Fibroblast of mammary gland (primary cell): ENCODE results near the gene PTPRN2.

Source experiments
- DNase-seq: peaks from one replicate; pipeline ENCODE4 v3.0.0-alpha.2; 2010; ENCODE audit warnings: low read depth
- H3K4me3 ChIP-seq: 2 replicates; pipeline ENCODE4 v1.5.1; 2011; ENCODE audit warnings: low read depth, mild to moderate bottlenecking, low read length, moderate library complexity; ENCODE audit not compliant: control insufficient read depth
- CTCF ChIP-seq: conservative IDR thresholded peaks from 2 replicates; pipeline ENCODE4 v1.5.1; 2011; ENCODE audit warnings: low read depth, low read length, inconsistent platforms; ENCODE audit not compliant: control insufficient read depth, insufficient read depth

PTPRN2 gene

DNA sequence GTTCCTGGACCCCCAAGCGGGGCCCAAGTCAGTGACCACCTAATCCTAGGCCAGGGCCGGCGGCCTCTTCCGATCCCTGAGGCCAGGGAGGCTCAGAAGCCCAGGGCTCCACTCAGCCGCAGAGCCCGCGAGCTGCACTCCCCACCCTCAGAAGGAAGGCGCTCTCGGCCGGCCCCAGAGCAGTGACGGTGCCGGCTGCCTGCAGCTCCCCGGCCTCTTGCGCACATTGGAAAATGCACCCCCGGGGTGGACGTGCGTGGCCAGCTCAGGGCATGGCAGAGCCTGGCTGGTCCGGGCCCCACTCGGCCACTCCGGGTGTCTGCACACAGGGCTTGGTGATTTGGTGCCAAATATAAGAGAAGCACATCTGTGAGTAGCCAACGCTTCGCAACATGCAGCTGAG, 269.1 kb downstream of the PTPRN2 start:
- no peak for TF ChIP-seq CTCF
- DNase-seq, result no peak
- H3K4me3 ChIP-seq, result no peak overlapping the region

DNA sequence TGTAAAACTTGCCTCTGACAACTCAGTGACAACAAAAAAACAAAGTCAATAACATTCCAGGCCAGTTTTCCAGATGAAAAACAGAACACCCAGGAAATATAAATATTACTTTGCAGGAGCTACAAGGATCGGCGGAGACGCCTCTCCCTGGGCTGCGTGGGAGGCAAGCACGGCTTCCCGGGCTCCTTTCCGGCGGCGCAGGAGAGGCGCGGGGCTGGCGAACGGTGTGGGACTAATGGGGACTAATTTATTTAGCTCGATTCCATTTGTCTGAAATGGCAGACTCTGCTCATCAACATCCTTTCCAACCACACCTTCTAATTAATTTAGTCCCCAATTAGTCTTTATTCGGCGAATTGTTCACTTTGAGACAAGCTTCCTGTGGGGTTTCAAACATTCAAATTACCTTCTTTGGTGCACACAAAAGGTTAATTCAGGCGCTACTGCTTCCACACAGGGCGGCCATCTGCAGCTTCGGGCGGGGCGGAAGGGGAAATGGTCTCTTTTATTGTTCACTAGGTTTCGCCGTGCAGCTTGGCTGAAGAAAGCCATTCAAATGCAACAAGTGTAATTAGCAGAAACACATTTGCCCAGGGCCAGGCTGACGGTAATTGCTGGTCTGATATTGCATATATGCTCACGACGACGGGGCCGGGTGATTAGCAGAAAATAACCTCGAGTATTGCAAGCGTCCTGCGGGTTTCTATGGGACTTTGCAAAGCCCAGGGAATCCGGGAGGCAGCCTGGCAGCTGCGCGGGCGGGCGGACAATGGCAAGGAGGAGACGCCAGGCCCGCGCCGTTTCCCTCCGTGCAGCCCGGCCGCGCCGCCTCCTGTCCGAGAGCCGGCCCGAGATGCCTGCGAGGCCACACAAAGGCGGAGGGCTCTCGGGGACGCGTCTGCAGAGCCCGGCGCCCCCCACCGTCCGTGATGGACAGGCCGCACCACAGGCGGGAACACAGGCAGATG, 270.1 kb downstream of the PTPRN2 start:
- H3K4me3 ChIP-seq, result no peak overlapping the region
- no peak for DNase-seq
- TF ChIP-seq CTCF, result no peak

DNA sequence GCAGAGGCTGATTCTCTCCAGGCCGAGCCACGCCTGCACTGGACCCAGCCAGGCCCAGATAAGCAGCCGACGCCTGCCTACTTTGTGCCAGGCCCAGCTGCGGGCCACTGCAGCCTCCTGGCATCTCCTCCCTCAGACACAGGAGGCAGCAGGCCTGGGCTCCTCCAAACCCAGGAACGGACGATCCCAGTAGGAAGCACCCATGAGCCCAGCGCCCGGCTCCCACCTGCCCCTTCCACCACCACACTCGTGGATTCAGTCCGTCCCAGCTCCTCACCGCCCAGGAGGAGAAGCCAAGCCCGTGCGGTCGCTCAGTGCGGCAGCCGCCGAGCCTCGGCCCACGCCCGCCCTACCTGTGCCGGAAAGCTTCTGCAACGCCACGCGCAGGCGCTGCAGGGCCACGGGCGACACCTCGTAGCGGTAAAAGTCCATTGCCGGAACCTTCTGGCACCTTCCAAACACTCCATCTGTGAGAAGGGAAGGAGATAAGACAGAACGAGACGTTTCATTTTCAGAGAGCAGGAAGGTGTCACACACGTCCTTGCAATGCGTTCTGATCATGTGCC, 271.1 kb downstream of the PTPRN2 start:
- no peak for DNase-seq
- TF ChIP-seq CTCF, result no peak

GRCh38 chr7:158315881-158316280, 271.7 kb downstream of the PTPRN2 start:
- DNase-seq, result no peak
- H3K4me3 ChIP-seq, result no peak overlapping the region
- no peak for TF ChIP-seq CTCF

More for the DNA sequence above, 271.1 kb downstream of the PTPRN2 start:
- H3K4me3 ChIP-seq, result no peak overlapping the region

GRCh38 chr7:158315326-158315725, 272.3 kb downstream of the PTPRN2 start:
- no peak for DNase-seq
- no peak overlapping the region for H3K4me3 ChIP-seq
- TF ChIP-seq CTCF, result no peak

DNA sequence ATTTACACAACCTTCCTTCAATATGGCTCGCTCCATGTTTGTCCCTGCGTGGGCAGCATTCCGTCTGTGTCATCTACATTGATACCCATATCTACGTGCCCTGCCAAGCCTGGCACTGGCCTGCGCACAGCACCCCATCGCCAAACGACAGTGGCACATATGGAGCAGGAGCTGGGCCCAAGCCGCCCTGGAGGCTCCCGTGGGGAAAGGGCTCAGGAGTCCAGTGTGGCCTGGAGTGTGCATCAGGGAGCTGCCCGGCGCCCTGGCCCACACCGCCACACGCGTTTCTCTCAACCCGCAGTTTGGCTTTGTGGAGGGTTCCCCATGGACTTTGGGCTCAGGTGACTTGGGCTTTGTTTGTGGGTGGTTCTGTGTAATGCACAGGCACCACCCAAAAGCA, 273.2 kb downstream of the PTPRN2 start:
- no peak for TF ChIP-seq CTCF
- H3K4me3 ChIP-seq, result no peak overlapping the region
- DNase-seq, result no peak
